HG03442 (cell line): ENCODE data around the gene GMPPA.

Experiments used
- ATAC-seq: cut with Tn5 transposase; IDR thresholded peaks from one replicate; pipeline ENCODE4 v1.9.1; 2021; ENCODE audit warnings: mild to moderate bottlenecking, moderate library complexity; ENCODE audit not compliant: unreplicated experiment

Gene GMPPA

GRCh38 chr2:219537657-219538488, 39.2 kb downstream of the GMPPA start:
- no peak for ATAC-seq

DNA sequence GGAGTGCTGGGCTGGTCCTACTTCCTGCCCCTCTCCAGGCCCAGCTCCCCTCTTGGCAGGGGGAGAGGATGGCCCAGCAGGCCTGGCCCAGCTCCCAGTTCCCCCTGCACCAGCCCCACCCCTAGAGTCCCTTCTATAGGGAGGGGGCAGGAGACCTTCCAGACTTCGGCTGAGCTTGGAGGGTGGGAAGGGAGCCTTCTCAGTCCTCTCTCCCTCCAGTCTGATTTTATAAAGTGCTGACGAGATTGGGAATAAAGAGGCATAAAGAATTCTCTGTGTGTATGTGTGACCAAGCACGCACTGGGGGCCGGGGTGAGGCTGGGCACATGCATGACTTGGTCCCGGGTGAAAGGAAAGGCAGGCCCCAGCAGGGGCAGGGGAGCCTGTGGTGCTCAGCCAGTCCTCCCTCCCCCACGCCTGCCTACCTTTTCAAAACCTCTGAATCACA, 39.8 kb downstream of the GMPPA start:
- no peak for ATAC-seq

DNA sequence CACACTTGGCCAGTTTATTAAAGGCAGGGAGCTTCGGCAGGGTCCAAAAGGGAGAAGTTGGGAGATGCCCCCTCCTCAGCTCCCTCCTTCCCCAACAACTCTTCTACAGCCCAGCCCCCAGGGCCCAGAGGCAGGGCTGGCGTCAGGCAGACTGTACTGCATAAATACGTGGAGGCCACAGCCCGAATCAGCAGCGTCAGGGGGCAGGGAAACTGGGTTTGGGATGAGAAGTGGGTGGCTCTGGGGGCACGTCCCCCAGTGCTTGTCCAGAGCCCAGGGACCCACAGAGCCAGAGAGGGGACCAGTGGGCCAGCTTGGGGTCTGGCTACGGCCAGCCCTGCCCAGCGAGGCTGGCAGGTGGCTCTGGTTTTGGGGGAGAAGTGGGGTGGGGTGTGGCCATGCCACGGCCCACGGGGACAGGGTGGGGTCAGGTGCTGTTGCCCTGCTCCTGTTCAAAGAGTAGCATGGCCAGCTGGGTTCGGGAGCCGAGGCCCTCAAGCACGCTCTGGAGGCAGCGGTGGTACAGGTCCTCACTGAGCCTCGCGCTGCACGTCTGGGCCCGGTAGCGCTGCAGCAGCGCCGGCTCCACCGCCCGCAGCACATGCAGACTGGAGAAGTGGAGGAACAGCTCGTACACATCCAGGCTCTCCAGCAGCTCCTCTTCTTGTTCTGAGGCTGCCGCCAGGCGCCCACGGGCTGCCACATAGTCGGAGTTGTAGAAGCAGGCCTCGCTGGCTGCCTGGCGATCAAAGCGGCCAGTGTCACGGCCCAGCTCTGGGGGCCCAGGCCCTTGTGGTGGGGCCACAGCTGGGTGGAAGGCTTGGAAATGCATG, 40.5 kb downstream of the GMPPA start:
- no peak for ATAC-seq

GRCh38 chr2:219539926-219540678, 41.4 kb downstream of the GMPPA start:
- ATAC-seq = no peak

- no peak for ATAC-seq
Observed at GRCh38 chr2:219540784-219541504, 42.3 kb downstream of the GMPPA start.

- peak; percentile 49 for ATAC-seq
Observed at GRCh38 chr2:219541611-219542180, 43.0 kb downstream of the GMPPA start.

DNA sequence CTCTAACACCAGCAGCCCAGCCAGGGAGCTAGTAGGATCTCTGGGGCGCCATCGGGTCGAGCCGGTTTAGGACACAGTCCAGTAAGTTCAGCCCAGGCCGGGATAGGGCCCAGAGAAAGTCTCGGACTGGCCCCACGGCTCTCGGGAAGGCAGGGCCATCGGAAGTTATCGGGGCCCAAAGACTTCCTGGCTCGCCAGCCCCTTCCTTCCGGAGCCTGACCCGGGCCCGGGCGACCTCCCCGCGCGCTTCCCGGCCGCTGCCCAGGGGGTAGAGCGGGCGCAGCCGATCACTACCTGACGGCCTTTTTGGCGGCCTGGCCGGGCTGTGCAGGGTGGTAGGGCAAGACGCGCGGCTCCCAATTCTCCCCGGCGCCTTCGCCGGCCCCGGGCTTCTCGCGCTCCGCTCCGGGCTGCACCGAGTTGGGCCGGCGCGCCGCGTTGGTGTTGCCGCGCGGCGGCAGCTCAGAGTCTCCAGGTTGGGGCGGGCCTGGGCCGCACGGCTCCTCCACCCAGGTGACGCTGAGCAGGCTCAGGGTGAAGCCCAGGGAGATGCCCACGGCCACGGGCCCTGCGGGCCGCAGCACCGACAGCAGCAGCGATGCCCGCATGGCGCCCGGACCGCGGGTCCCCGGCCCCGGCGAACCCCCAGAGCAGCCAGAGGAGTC, 44.4 kb downstream of the GMPPA start:
- ATAC-seq = peak; percentile 28

DNA sequence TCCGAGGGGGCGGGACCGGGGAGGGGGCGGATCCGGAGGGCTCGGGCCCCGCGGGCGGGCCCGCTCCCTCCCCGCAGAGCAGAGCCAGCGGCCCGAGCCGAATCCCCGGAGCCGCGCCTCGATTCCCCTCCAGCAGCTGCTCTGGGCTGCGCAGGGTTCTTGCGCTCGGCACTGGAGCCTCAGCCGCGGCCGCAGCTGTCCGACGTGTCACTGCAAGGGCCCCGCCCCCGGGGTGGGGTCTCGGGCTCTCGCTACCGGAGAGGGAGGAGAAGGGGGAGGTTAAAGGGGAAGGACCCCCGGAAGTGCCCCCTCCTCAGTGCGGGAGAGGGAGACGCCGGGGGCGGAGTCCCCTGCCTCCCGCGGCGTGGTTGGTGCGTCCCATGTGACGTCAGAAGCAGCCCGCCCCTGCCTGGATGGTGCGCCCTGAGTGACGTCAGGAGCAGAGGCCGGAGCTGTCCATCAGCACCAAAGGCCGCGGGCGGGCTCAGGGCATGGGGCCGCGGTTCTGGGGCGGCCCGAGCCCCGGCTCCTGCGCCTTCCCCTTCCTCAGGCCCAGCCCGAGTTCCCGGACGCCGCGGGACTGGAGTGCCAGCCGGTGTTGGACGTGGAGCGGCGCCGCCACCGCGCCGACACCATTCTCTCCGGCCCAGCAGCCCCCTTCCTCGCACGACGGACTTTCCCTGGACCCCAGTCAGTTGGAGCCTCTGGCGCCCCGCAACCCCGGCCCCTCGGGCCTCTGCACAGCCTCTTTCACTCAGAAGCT, 45.1 kb downstream of the GMPPA start, which contains the start of the genes CHPF and TMEM198:
TSS of gene CHPF (minus strand) at position 214 of the 763 bp plus-strand sequence. CDS start 271 bp downstream, outside the sequence.
TSS of gene TMEM198 (plus strand) at position 433 of the 763 bp plus-strand sequence. CDS start 700 bp downstream, outside the sequence.
- peak; percentile 73 for ATAC-seq

DNA sequence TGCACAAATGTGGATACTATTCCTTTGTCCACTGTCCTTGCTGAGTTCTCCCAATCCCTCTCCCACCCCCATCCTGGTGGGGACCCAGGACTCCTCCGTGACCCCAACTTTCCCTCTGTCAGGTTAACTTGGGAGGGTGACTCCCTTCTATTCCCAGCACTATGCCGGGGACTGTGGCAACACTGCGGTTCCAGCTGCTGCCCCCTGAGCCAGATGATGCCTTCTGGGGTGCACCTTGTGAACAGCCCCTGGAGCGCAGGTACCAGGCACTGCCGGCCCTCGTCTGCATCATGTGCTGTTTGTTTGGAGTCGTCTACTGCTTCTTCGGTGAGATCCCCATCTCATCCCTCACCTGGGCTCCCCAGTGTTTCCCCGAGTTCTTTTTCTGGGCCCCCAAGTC, 45.9 kb downstream of the GMPPA start:
- no peak for ATAC-seq

DNA sequence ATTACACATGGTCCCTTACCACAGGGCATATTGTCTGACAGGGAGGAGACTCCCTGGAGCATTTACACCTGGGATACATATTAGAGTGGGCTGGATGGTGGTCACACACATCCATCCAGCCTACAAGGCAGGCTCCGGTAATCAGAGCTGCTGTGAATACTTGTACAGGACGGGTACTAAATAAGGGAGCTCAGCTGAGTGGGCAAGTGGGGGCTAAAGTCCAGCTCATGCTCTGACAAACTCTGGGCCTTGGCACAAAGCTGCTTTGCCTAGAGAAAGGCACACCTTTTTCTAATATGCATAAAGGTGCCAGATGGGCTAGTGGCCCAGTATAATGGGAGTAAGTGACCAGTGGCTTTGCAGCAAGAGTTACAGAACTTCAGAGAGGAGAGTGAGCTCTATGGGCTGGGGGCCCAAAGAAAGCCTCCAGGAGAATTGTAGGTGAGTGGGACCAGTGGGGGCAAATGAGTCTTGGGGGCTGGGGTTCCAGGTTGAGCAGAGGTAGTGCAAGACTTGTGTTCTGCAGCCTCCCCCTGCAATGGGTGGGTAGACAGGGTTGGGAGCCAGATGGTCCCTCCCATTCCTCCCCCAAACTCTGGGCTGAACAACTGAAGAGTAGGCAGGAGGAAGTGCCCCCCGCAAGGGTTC, 46.7 kb downstream of the GMPPA start:
- ATAC-seq = no peak

DNA sequence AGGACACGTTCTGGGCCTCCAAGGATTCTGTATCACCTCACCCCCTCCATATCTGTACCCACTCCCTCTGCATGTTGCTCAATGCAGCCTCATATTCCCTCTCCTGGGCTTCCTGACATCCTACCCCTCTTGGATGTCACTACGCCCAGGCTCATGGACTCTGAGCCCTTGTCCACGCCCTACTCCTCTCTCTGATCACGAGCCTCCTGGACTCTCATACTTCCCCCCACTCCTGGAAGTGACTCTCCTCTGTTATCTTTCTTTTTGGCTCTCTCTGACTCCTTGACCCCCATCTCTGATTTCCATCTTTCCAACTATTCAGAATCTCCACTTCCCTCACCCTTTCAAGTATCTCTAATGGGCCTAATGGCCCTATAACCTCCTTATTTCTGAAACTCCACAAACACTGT, 47.3 kb downstream of the GMPPA start:
- ATAC-seq = no peak

- no peak for ATAC-seq
Observed at GRCh38 chr2:219547621-219548020, 48.9 kb downstream of the GMPPA start.

DNA sequence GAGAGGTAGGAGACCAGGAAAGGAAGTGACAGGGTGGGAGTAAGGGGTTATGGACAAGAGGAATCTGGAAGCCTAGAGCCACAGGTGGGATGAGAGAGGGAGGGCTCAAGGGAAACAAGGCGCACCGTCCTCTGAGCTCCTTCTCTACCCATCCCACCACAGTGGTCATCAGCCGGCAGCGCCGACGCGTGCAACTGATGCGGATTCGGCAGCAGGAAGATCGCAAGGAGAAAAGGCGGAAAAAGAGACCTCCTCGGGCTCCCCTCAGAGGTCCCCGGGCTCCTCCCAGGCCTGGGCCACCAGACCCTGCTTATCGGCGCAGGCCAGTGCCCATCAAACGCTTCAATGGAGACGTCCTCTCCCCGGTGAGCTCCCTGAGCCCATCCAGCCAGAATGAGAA, 50.3 kb downstream of the GMPPA start:
- no peak for ATAC-seq

DNA sequence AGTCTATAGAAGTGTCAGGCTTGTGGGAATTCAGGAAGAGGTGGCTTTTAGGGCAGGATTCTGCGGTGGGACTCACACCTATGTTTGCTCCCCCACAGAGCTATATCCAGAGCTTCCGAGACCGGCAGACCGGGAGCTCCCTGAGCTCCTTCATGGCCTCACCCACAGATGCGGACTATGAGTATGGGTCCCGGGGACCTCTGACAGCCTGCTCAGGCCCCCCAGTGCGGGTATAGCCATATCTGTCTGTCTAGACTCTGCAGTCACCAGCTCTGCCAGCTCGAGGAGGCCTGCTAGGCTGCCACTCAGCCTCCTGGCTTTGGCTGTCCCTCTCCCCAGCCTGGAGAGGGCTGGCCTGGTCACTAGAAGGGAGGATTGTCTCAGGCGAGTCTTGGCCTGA, 50.9 kb downstream of the GMPPA start:
- no peak for ATAC-seq

DNA sequence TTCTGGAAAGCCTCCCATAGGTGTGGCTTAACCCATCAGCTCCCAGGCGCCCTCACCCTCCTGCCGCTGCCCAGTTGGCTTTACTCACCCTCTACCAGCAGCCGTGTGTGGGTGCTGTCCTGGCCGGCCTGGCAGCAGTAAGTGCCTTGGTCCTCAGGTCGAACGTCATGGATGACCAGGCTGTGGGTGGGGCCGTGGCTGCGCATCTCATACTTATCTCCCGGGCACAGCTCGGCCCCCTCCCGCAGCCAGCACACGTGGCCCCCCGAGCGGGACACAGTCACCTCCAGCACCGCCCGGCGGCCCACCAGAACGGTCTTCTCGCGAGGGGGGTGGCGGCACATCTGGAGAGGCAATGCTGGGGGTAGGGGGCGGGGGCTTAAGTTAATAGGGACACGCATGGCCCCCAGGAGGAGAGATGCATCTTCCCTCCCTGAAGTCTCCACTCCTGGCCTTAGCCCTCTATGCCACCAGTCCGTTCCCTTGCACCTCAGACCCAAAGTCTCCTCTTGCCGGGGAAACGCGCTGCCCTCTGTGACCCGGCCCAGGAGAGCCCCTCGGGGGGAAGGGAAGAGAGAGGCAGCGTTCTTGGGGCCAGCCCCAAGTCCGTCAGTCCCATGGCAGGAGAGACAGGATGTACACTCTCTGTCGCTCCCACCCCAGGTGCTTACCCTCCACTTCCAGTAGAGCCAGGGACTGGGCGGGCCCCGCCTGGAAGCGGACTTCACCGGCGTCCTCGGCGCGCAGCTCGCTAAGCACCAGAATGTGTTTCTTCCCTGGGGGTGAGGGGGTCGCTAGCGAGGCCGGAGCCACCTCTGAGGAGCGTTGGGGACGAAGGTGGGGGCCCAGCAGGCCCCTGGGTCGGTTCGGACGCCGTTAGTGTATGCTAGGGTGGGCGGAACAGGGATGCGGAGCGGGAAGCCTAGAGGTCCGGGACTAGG, 53.0 kb downstream of the GMPPA start:
- peak; percentile 19 for ATAC-seq

- ATAC-seq = peak; percentile 92
Observed at GRCh38 chr2:219552382-219553167, 53.9 kb downstream of the GMPPA start.

DNA sequence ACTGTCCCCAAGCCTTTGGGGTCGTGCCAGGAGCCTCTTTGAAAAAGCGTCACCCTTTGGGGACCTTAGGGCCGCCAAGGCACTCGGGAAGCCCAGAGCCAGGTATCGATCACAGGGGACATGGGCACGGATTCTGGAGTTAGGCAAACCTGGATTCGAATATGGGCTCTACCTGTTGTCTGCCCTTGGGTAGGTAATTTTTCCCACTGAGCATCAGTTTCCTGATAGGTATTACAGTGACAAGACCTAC, 54.4 kb downstream of the GMPPA start:
- ATAC-seq = no peak
